NB4 (cell line): Measurements from ENCODE around the gene AMFR.

Source experiments
- CTCF ChIP-seq: IDR thresholded peaks from one replicate; pipeline ENCODE4 v1.5.1; 2012; ENCODE audit warnings: low read depth, low read length
- MAX ChIP-seq: IDR thresholded peaks from 2 replicates; pipeline ENCODE4 v1.6.1; 2011; ENCODE audit warnings: low read depth, low read length
- POLR2A ChIP-seq: IDR thresholded peaks from 2 replicates; pipeline ENCODE4 v1.6.1; 2011; ENCODE audit warnings: mild to moderate bottlenecking; ENCODE audit not compliant: insufficient read length; ENCODE audit errors: extremely low read depth

- TF ChIP-seq POLR2A (no peak), CTCF (no peak), MAX (no peak)
Measured at GRCh38 chr16:56415875-56416274, 9.5 kb downstream of the AMFR start.
